Mesendoderm (in vitro differentiated cells): Measurements from ENCODE around the gene COX4I2. TPM values are rescaled to one million over a fixed set of nuclear protein-coding genes. Genes with fewer than 3 reads are reported as not detected.
A peak's percentile ranks its signal among the peaks of the same experiment; 100 is the strongest.

ENCODE experiments used
- DNase-seq: peaks from one replicate; pipeline ENCODE4 v3.0.0; 2013
- H2AK5ac ChIP-seq: 2 replicates; pipeline ENCODE4 v1.6.1; 2013; ENCODE audit warnings: low read length, inconsistent platforms
- H2BK120ac ChIP-seq: 2 replicates; pipeline ENCODE4 v1.6.1; 2013; ENCODE audit warnings: low read depth, mild to moderate bottlenecking, low read length, moderate library complexity, mixed read lengths
- H2BK15ac ChIP-seq: replicated peaks from 2 replicates; pipeline ENCODE4 v1.6.1; 2013; ENCODE audit warnings: low read depth, mild to moderate bottlenecking, moderate library complexity
- H2BK5ac ChIP-seq: 2 replicates; pipeline ENCODE4 v1.6.1; 2013; ENCODE audit warnings: low read length, inconsistent platforms
- H3K18ac ChIP-seq: 2 replicates; pipeline ENCODE4 v1.6.1; 2013; ENCODE audit warnings: mild to moderate bottlenecking, low read length, mixed read lengths
- H3K23ac ChIP-seq: one replicate; pipeline ENCODE4 v1.6.1; 2013; ENCODE audit warnings: low read length
- H3K27ac ChIP-seq: 2 replicates; pipeline ENCODE4 v1.5.1; 2013; ENCODE audit warnings: low read depth, mild to moderate bottlenecking, inconsistent platforms, low read length, moderate library complexity
- H3K27me3 ChIP-seq: 2 replicates; pipeline ENCODE4 v1.6.1; 2013; ENCODE audit warnings: low read length, control low read depth, mild to moderate bottlenecking, inconsistent platforms; ENCODE audit not compliant: insufficient read depth, poor library complexity
- H3K36me3 ChIP-seq: 2 replicates; pipeline ENCODE4 v1.6.1; 2013; ENCODE audit warnings: low read length, inconsistent platforms; ENCODE audit not compliant: control insufficient read depth, insufficient read depth
- H3K4ac ChIP-seq: one replicate; pipeline ENCODE4 v1.6.1; 2013; ENCODE audit warnings: low read depth, mild to moderate bottlenecking, low read length, moderate library complexity
- H3K4me1 ChIP-seq: 2 replicates; pipeline ENCODE4 v1.6.1; 2013; ENCODE audit warnings: low read depth, low read length, inconsistent platforms; ENCODE audit not compliant: control insufficient read depth
- H3K4me2 ChIP-seq: 2 replicates; pipeline ENCODE4 v1.6.1; 2013; ENCODE audit warnings: low read length
- H3K4me3 ChIP-seq: 2 replicates; pipeline ENCODE4 v1.5.1; 2013; ENCODE audit warnings: mild to moderate bottlenecking, low read length
- H3K56ac ChIP-seq: one replicate; pipeline ENCODE4 v1.6.1; 2013; ENCODE audit warnings: low read length
- H3K79me1 ChIP-seq: 2 replicates; pipeline ENCODE4 v1.6.1; 2013; ENCODE audit warnings: low read length, inconsistent platforms
- H3K79me2 ChIP-seq: 2 replicates; pipeline ENCODE4 v1.6.1; 2013; ENCODE audit warnings: mild to moderate bottlenecking, low read length; ENCODE audit not compliant: control insufficient read depth, insufficient read depth
- H3K9ac ChIP-seq: 2 replicates; pipeline ENCODE4 v1.6.1; 2013; ENCODE audit warnings: low read length, inconsistent platforms
- H4K5ac ChIP-seq: one replicate; pipeline ENCODE4 v1.6.1; 2013; ENCODE audit warnings: low read length
- H4K8ac ChIP-seq: one replicate; pipeline ENCODE4 v1.6.1; 2013; ENCODE audit warnings: low read depth, mild to moderate bottlenecking, control low read depth, low read length, moderate library complexity
- WGBS: extraction: QIAGEN DNeasy Blood & Tissue Kit; methylation state at CpG from one replicate; pipeline ENCODE4 v1.1.7; 2013; ENCODE audit warnings: low lambda C conversion rate, missing lambda C conversion rate; ENCODE audit not compliant: insufficient coverage; ENCODE audit errors: extremely low coverage; 5-methylcytosine and 5-hydroxymethylcytosine counted together
- polyA plus RNA-seq, 2 experiments: library from polyadenylated mRNA; stranded (reverse); fragments of 200-250 nt; gene quantifications; one replicate each; pipeline ENCODE4 v1.2.3, GENCODE V29; 2013

Gene COX4I2
- polyA plus RNA-seq (2013, experiment 1 of 2): 0.06 TPM
- not detected for polyA plus RNA-seq (2013, experiment 2 of 2)

DNA sequence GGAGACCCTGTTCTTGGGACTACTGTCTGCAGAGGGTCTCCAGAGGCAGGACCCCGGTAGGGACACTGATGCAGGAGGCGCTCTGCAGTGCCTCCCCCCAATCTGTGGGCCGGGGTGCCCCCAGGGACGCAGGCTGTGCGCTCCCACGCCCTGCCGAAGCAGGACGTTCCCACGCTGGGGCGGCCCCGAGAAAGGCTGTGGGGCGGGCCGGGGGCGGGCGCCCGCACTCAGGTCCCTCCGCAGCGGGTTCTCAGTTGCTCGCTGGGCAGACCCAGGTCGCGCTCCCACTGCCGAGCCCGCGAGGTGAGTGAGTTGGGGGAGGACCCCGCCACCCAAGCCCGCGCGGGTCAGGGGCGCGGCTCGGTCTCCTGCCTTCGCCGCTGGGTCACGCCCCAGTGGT lies at the start of gene COX4I2:
Gene COX4I2 (plus strand): TSS at position 253 of the 400 bp plus-strand sequence. CDS start 1,106 bp downstream, outside the sequence.
- H4K5ac ChIP-seq: no peak within 1 kb of the TSS
- no peak within 1 kb of the TSS for H4K8ac ChIP-seq
- H3K27me3 ChIP-seq: no peaks in the 10 kb centered on the region
- H3K36me3 ChIP-seq: no peaks in the 10 kb centered on the region
- WGBS: no CpG with 5 or more reads among the region's 34 CpGs
- H3K79me2 ChIP-seq: no peaks in the 10 kb centered on the region
- no peaks in the 10 kb centered on the region for H3K79me1 ChIP-seq
- H3K9ac ChIP-seq: no peak within 1 kb of the TSS
- no peaks in the 10 kb centered on the region for H3K4me1 ChIP-seq
- no peak within 1 kb of the TSS for H3K23ac ChIP-seq
- no peak within 1 kb of the TSS for H3K4ac ChIP-seq
- H3K56ac ChIP-seq: no peak within 1 kb of the TSS
- H2BK5ac ChIP-seq: no peak within 1 kb of the TSS
- no peak for DNase-seq
- H3K18ac ChIP-seq: no peak within 1 kb of the TSS
- H3K4me2 ChIP-seq: no peak within 1 kb of the TSS
- H3K27ac ChIP-seq: no peak within 1 kb of the TSS
- no peak within 1 kb of the TSS for H3K4me3 ChIP-seq
- H2BK15ac ChIP-seq: no peak within 1 kb of the TSS
- no peak within 1 kb of the TSS for H2AK5ac ChIP-seq
- H2BK120ac ChIP-seq: no peak within 1 kb of the TSS

DNA sequence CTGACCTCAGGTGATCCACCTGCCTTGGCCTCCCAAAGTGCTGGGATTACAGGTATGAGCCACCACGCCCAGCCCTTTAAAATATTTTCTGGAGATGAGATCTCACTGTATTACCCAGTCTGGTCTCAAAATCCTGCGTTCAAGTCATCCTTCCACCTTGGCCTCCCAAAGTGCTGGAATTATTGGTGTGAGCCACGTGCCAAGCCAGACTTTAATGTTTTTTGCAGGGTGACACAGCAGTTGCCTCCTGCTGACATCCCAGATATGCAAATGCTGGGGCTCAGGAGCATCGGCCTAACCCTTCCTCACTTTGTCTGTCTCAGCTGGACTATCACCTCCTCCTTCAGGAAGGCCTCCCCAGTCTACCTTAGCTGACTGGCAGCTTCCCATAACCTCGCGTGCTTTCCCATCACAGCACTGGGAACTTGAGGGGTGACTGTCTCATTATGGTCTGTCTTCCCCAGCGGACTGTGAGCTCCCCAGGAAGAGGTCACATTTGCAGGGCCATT lies 46.9 kb upstream of the COX4I2 start:
- no peak overlapping the region for H3K4me3 ChIP-seq
- peak overlapping the region; percentile 1 for H2BK120ac ChIP-seq
- peak overlapping the region; percentile 99 for H2BK5ac ChIP-seq
- H2AK5ac ChIP-seq: no peak overlapping the region
- DNase-seq: peak; percentile 89
- H3K23ac ChIP-seq: peak overlapping the region; percentile 92
- H3K56ac ChIP-seq: peak overlapping the region; percentile 91
- H3K18ac ChIP-seq: peak overlapping the region; percentile 69
- H3K9ac ChIP-seq: peak overlapping the region; percentile 58
- no peak overlapping the region for H4K8ac ChIP-seq
- H3K36me3 ChIP-seq: no peaks in the 10 kb centered on the region
- H4K5ac ChIP-seq: no peak overlapping the region
- H3K27me3 ChIP-seq: no peaks in the 10 kb centered on the region
- H3K4me1 ChIP-seq: peaks cover 15% of the 10 kb centered on the region
- no peak overlapping the region for H2BK15ac ChIP-seq
- no peak overlapping the region for H3K4me2 ChIP-seq
- no peaks in the 10 kb centered on the region for H3K79me2 ChIP-seq
- H3K4ac ChIP-seq: peak overlapping the region; percentile 5
- no peaks in the 10 kb centered on the region for H3K79me1 ChIP-seq
- peak overlapping the region; percentile 52 for H3K27ac ChIP-seq
- WGBS: no CpG with 5 or more reads among the region's 7 CpGs

DNA sequence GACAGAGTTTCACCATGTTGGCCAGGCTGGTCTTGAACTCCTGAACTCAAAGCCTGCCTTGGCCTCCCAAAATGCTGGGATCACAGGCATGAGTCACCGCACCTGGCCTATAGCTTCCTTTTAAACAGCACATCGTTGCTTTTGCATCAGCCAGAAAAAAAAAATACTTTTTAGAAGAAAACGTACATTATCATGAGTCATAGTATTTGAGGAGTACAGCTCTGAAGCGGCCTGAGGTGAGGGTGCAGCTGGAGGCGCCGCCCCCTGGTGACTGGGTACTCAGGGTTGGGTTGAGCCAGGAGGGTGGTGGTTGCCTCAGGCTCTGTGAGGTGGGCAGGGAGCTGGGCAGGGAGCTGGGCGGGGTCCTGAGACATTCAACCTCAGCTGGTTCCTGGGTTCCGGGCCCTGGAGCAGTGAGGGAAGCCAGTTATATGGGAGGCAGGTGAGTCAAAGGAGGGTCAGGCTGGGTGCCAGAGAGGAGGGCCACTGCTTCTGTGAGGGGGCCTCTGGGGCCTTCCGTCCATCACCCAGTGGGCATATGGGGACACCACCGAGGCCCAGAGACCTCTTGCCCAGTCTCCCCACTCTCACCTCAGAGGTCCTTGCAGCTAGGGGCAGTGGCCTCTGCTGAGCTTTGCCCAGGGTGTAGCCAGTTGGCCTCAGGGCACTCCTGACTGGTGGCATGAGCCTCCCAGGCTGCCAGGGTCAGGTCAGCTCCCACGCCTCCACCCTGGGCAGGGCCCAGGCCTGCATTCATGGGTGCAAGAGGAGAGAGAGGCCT lies 44.3 kb upstream of the COX4I2 start:
- no peak overlapping the region for H3K4me3 ChIP-seq
- H3K4ac ChIP-seq: peak overlapping the region; percentile 7
- peaks cover 17% of the 10 kb centered on the region for H3K4me1 ChIP-seq
- H3K27me3 ChIP-seq: no peaks in the 10 kb centered on the region
- H3K79me2 ChIP-seq: no peaks in the 10 kb centered on the region
- WGBS: no CpG with 5 or more reads among the region's 11 CpGs
- H4K8ac ChIP-seq: no peak overlapping the region
- no peak overlapping the region for H2BK15ac ChIP-seq
- no peak overlapping the region for H3K23ac ChIP-seq
- H3K56ac ChIP-seq: peak overlapping the region; percentile 61
- no peaks in the 10 kb centered on the region for H3K36me3 ChIP-seq
- no peak overlapping the region for H2BK120ac ChIP-seq
- H3K79me1 ChIP-seq: no peaks in the 10 kb centered on the region
- H3K4me2 ChIP-seq: no peak overlapping the region
- H3K27ac ChIP-seq: no peak overlapping the region
- H2BK5ac ChIP-seq: no peak overlapping the region
- no peak overlapping the region for H3K9ac ChIP-seq
- no peak for DNase-seq
- peak overlapping the region; percentile 73 for H2AK5ac ChIP-seq
- no peak overlapping the region for H4K5ac ChIP-seq
- no peak overlapping the region for H3K18ac ChIP-seq

DNA sequence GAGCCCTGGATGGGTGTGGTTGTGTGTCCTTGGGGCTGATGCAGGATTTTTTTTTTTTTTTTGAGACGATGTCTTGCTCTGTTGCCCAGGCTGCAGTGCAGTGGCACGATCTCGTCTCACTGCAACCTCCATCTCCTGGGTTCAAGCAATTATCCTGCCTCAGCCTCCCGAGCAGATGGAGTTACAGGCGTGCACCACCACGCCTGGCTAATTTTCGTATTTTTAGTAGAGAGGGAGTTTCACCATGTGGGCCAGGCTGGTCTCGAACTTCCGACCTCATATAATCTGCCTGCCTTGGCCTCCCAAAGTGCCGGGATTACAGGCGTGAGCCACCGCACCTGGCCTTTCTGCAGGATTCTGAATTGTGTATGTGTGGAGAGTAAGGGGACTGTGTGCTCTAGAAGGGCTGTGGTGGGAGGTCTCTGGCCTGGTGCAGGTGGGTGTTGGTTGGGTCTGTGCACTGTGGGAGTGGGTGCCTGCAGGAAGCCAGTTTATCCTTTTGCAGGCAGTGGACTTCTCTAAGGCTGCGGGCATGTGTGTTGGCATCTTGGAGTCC lies 43.6 kb upstream of the COX4I2 start:
- Histone ChIP-seq H3K56ac (peak overlapping the region; percentile 94), H2BK5ac (peak overlapping the region; percentile 98), H2AK5ac (peak overlapping the region; percentile 100), H3K23ac (no peak overlapping the region), H3K18ac (no peak overlapping the region), H3K4me2 (no peak overlapping the region), H3K4ac (no peak overlapping the region), H3K36me3 (no peaks in the 10 kb centered on the region), H2BK120ac (no peak overlapping the region), H3K79me2 (no peaks in the 10 kb centered on the region), H4K5ac (no peak overlapping the region), H3K9ac (peak overlapping the region; percentile 70), H3K27me3 (no peaks in the 10 kb centered on the region), H3K4me1 (peaks cover 17% of the 10 kb centered on the region), H3K27ac (peak overlapping the region; percentile 37), H2BK15ac (no peak overlapping the region), H3K79me1 (no peaks in the 10 kb centered on the region), H4K8ac (no peak overlapping the region), H3K4me3 (no peak overlapping the region)
- no CpG with 5 or more reads among the region's 13 CpGs for WGBS
- no peak for DNase-seq

DNA sequence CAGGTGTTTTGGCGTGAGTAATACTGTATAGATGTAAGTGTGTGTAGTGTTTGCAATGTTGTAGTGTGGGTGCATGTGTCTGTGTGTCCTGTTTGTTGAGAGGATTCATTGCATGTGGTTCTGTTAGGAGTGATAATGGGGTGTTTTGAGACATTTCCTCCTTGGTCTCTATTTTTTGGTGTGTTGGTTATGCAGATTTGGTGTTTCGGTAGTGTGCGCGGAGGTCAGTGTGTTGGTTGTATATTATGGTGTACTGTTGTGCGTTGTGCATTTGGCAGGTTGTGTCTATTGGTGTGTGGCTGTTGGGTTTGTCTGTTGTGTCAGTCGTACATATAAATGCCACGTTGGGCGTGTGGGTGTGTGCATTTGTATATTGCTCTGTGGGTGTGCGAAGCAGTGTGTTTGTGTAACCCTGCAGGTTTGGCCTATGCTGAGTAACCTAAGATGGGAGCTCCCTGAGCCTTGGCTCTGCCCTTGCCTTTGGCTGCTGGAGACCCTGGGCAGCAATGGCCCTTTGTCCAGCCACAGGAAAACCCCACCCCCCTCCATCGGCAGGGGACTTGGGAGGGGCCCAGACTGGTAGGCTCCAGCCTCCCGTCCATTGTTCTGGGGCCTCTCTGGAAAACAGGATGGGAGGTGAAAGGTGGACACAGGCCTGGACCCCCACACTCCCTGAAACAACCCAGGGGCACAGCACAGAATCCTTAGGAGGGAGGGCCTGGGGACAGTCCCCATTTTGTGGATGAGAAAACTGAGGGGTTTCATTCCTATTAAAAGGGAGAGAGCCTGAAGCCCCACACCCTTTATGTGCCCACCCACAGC lies 42.9 kb upstream of the COX4I2 start:
- peak overlapping the region; percentile 37 for H3K27ac ChIP-seq
- H3K4me3 ChIP-seq: no peak overlapping the region
- H2BK120ac ChIP-seq: no peak overlapping the region
- H3K23ac ChIP-seq: peak overlapping the region; percentile 11
- peak overlapping the region; percentile 98 for H2BK5ac ChIP-seq
- no peak overlapping the region for H4K5ac ChIP-seq
- no peaks in the 10 kb centered on the region for H3K79me1 ChIP-seq
- DNase-seq: peak; percentile 83
- no peaks in the 10 kb centered on the region for H3K27me3 ChIP-seq
- H3K9ac ChIP-seq: peak overlapping the region; percentile 70
- H2BK15ac ChIP-seq: no peak overlapping the region
- H3K18ac ChIP-seq: peak overlapping the region; percentile 43
- H2AK5ac ChIP-seq: peak overlapping the region; percentile 100
- H3K79me2 ChIP-seq: no peaks in the 10 kb centered on the region
- H3K4me2 ChIP-seq: no peak overlapping the region
- H3K36me3 ChIP-seq: no peaks in the 10 kb centered on the region
- H4K8ac ChIP-seq: no peak overlapping the region
- H3K56ac ChIP-seq: peak overlapping the region; percentile 94
- 100% methylated on average over 3 of the region's 11 CpGs for WGBS
- peaks cover 17% of the 10 kb centered on the region for H3K4me1 ChIP-seq
- peak overlapping the region; percentile 66 for H3K4ac ChIP-seq
